NCI-H526 (cell line): ENCODE results near the gene LTF.
"Not testable (repeated sequence)": the region's sequence is repeated elsewhere in the genome, so short reads cannot be mapped to it uniquely, and the experiment has no call there.

ENCODE experiments used
- DNase-seq, 2 experiments: peaks; one replicate each; lab custom pipeline; 2025; lab: John Stamatoyannopoulos, UW

LTF gene

GRCh38 chr3:46464326-46465195 is at the start of gene LTF:
Gene LTF, minus strand, starts transcription at chr3:46464905. Its CDS starts 38 bp downstream, at chr3:46464867.
- DNase-seq: no peak

GRCh38 chr3:46512191-46512749 is 47.6 kb upstream of the LTF start:
- no peak for DNase-seq

GRCh38 chr3:46509661-46510187 is 45.0 kb upstream of the LTF start:
- DNase-seq: no peak

- no peak for DNase-seq
These were observed 44.3 kb upstream of the LTF start for GRCh38 chr3:46508850-46509591.

GRCh38 chr3:46506526-46506925 is 41.8 kb upstream of the LTF start:
- DNase-seq: no peak

GRCh38 chr3:46505953-46506352 is 41.2 kb upstream of the LTF start:
- no peak for DNase-seq

GRCh38 chr3:46504789-46505188 is 40.1 kb upstream of the LTF start:
- no peak for DNase-seq

- no peak for DNase-seq
These were observed 38.6 kb upstream of the LTF start for GRCh38 chr3:46503200-46503874.

- no peak for DNase-seq
These were observed 37.0 kb upstream of the LTF start for GRCh38 chr3:46501702-46502101.

- DNase-seq: no peak
These were observed 36.2 kb upstream of the LTF start for GRCh38 chr3:46500656-46501635.

- DNase-seq: no peak
These were observed 34.3 kb upstream of the LTF start for GRCh38 chr3:46498916-46499519.

- no peak for DNase-seq
These were observed 33.0 kb upstream of the LTF start, which contains the start of gene RTP3 for GRCh38 chr3:46497556-46498265. Gene RTP3, plus strand, starts transcription at chr3:46497976. Its CDS starts 87 bp downstream, at chr3:46498063.

GRCh38 chr3:46496746-46497555 is 32.2 kb upstream of the LTF start:
- peak in 1 of 2 experiments; percentile 60 for DNase-seq

GRCh38 chr3:46495901-46496456 is 31.3 kb upstream of the LTF start:
- DNase-seq: peak in 1 of 2 experiments; percentile 30

GRCh38 chr3:46494491-46494890 is 29.8 kb upstream of the LTF start:
- DNase-seq: not testable (repeated sequence)

GRCh38 chr3:46492890-46493547 is 28.3 kb upstream of the LTF start:
- DNase-seq: no peak
